T-helper 2 cell treated with Interferon-gamma antibody and Interleukin-4, amounts not matched to agents 5 μg/mL and 100 μg/mL, for 36 hours (primary cell): ENCODE results near the gene NRG2.

Experiments
- DNase-seq: peaks from one replicate; pipeline ENCODE4 v3.0.0; 2021; ENCODE audit warnings: low spot score
- H3K27ac Mint-ChIP-seq: one replicate; pipeline ENCODE4 v1.8.0; 2021; ENCODE audit warnings: mild to moderate bottlenecking, mixed read lengths
- H3K27me3 Mint-ChIP-seq: one replicate; pipeline ENCODE4 v1.8.0; 2021; ENCODE audit warnings: low read depth, mixed read lengths
- H3K36me3 Mint-ChIP-seq: one replicate; pipeline ENCODE4 v1.8.0; 2021; ENCODE audit warnings: low read depth, mixed read lengths
- H3K4me1 Mint-ChIP-seq: one replicate; pipeline ENCODE4 v1.8.0; 2021; ENCODE audit warnings: low read depth, mixed read lengths
- H3K4me3 Mint-ChIP-seq: one replicate; pipeline ENCODE4 v1.8.0; 2022; ENCODE audit warnings: mild to moderate bottlenecking, moderate library complexity, mixed read lengths
- H3K9me3 Mint-ChIP-seq: one replicate; pipeline ENCODE4 v1.8.0; 2021; ENCODE audit warnings: mixed read lengths

NRG2 gene

DNA sequence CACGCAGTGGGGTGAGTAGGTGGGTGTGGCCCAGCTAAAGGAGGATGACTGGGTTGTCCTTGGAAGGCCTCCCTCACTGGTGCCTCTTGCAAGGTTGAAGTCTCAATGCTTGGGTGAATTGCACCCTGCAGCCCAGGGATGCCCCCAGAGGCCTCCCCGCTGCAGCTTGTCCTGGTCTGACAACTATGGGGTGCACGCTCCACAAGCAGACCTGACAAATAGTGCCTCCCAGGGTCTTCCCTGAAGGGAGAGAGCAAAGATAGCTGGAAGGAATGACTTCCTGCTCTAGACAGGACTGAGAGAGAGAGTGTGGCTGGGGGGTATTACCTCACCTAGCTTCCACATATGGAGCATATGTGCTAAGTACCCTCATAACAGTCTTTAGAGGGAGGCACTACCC lies 245.8 kb downstream of the NRG2 start:
- no peak for DNase-seq
- Mint-ChIP-seq H3K27me3 (peaks cover 76% of the 10 kb centered on the region), H3K4me3 (no peak overlapping the region), H3K9me3 (no peaks in the 10 kb centered on the region), H3K36me3 (no peaks in the 10 kb centered on the region), H3K27ac (no peak overlapping the region), H3K4me1 (no peaks in the 10 kb centered on the region)
